ENCODE measurements around the gene ALDH1B1.

- TF ChIP-seq EP300 (IDR thresholded peaks at IDR 0.05; ENCODE audit: low read depth): no peak
- TF ChIP-seq, protein P1, sequence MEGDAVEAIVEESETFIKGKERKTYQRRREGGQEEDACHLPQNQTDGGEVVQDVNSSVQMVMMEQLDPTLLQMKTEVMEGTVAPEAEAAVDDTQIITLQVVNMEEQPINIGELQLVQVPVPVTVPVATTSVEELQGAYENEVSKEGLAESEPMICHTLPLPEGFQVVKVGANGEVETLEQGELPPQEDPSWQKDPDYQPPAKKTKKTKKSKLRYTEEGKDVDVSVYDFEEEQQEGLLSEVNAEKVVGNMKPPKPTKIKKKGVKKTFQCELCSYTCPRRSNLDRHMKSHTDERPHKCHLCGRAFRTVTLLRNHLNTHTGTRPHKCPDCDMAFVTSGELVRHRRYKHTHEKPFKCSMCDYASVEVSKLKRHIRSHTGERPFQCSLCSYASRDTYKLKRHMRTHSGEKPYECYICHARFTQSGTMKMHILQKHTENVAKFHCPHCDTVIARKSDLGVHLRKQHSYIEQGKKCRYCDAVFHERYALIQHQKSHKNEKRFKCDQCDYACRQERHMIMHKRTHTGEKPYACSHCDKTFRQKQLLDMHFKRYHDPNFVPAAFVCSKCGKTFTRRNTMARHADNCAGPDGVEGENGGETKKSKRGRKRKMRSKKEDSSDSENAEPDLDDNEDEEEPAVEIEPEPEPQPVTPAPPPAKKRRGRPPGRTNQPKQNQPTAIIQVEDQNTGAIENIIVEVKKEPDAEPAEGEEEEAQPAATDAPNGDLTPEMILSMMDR (IDR thresholded peaks at IDR 0.05): no peak
These were observed 44.8 kb downstream of the ALDH1B1 start for GRCh38 chr9:38437193-38437823.
